ENCODE measurements around the gene EIF5A. TPM values are rescaled to one million over a fixed set of nuclear protein-coding genes. Genes with fewer than 3 reads are reported as not detected.

EIF5A gene
- polyA plus RNA-seq, 3 donors = 465 to 511 (median 485) TPM

GRCh38 chr17:7283471-7284216 lies 23.8 kb upstream of the EIF5A start:
- Histone ChIP-seq H4K20me1 (ENCODE audit: insufficient read depth, low read length) (no peaks in the 10 kb centered on the region), H3K27ac (ENCODE audit: low read depth in 1 of 2, low read length in 2 of 2) (no peak overlapping the region), H3K4me2 (replicated peaks; ENCODE audit: extremely low read depth, low read length, poor library complexity, severe bottlenecking) (no peak overlapping the region), H3K4me3 (replicated peaks in 1 of 3; ENCODE audit: low read depth in 2 of 3, low read length in 3 of 3) (no peak overlapping the region), H3K79me2 (ENCODE audit: insufficient read depth, low read length) (no peaks in the 10 kb centered on the region), H2AFZ (ENCODE audit: insufficient read depth, low read depth, low read length, poor library complexity, severe bottlenecking) (no peak overlapping the region), H3K9ac (ENCODE audit: insufficient read depth, low read length, poor library complexity, severe bottlenecking) (no peak overlapping the region), H3K9me3 (replicated peaks in 1 of 2; ENCODE audit: control insufficient read depth in 1 of 2, insufficient read depth in 1 of 2, low read length in 2 of 2) (no peaks in the 10 kb centered on the region), H3K36me3 (replicated peaks in 1 of 2; ENCODE audit: control insufficient read depth in 1 of 2, insufficient read depth in 2 of 2, low read length in 2 of 2) (no peaks in the 10 kb centered on the region), H3K27me3 (ENCODE audit: control insufficient read depth in 2 of 2, insufficient read depth in 2 of 2, low read length in 2 of 2) (peaks cover 13 to 60% of the 10 kb centered on the region in 2 donors), H3K4me1 (ENCODE audit: control insufficient read depth in 1 of 2, insufficient read depth in 2 of 2, low read length in 2 of 2) (peaks cover 27 to 28% of the 10 kb centered on the region in 2 donors)
- Mint-ChIP-seq H3K4me3 (peak overlapping the region in 1 of 2 donors; percentile 82), H3K9me3 (peaks cover 0 to 15% (median 2%) of the 10 kb centered on the region in 7 donors), H3K27ac (peak overlapping the region in 2 of 7 donors; percentile 7 to 35), H3K4me1 (peaks cover 30% of the 10 kb centered on the region), H3K27me3 (ENCODE audit: low read depth in 3 of 3) (peaks cover 62 to 88% (median 66%) of the 10 kb centered on the region in 3 donors), H3K36me3 (peaks cover 0 to 5% of the 10 kb centered on the region in 2 donors)
- WGBS (ENCODE audit: insufficient coverage) = 98% methylated on average over 11 of the region's 18 CpGs
- intact Hi-C loops (cut with micrococcal nuclease) = loop anchor here in 1 of 2 donors (5.0 kb wide), 1 partner anchor 59 kb away; no protein-coding TSS in a partner anchor
- TF ChIP-seq CTCF (IDR thresholded peaks at IDR 0.05) = no peak
- no peak for DNase-seq

GRCh38 chr17:7284911-7285310 lies 22.5 kb upstream of the EIF5A start:
- Histone ChIP-seq H3K27me3 (ENCODE audit: control insufficient read depth in 2 of 2, insufficient read depth in 2 of 2, low read length in 2 of 2) (peaks cover 13 to 56% of the 10 kb centered on the region in 2 donors), H3K27ac (ENCODE audit: low read depth in 1 of 2, low read length in 2 of 2) (no peak overlapping the region), H4K20me1 (ENCODE audit: insufficient read depth, low read length) (no peaks in the 10 kb centered on the region), H3K36me3 (replicated peaks in 1 of 2; ENCODE audit: control insufficient read depth in 1 of 2, insufficient read depth in 2 of 2, low read length in 2 of 2) (no peaks in the 10 kb centered on the region), H2AFZ (ENCODE audit: insufficient read depth, low read depth, low read length, poor library complexity, severe bottlenecking) (no peak overlapping the region), H3K4me1 (ENCODE audit: control insufficient read depth in 1 of 2, insufficient read depth in 2 of 2, low read length in 2 of 2) (peaks cover 27 to 28% of the 10 kb centered on the region in 2 donors), H3K9me3 (replicated peaks in 1 of 2; ENCODE audit: control insufficient read depth in 1 of 2, insufficient read depth in 1 of 2, low read length in 2 of 2) (no peaks in the 10 kb centered on the region), H3K4me2 (replicated peaks; ENCODE audit: extremely low read depth, low read length, poor library complexity, severe bottlenecking) (no peak overlapping the region), H3K79me2 (ENCODE audit: insufficient read depth, low read length) (no peaks in the 10 kb centered on the region), H3K4me3 (replicated peaks in 1 of 3; ENCODE audit: low read depth in 2 of 3, low read length in 3 of 3) (no peak overlapping the region), H3K9ac (ENCODE audit: insufficient read depth, low read length, poor library complexity, severe bottlenecking) (no peak overlapping the region)
- no peak for DNase-seq
- H3K4me3 Mint-ChIP-seq = no peak overlapping the region
- no peak for TF ChIP-seq CTCF (IDR thresholded peaks at IDR 0.05)
- H3K27me3 Mint-ChIP-seq (ENCODE audit: low read depth in 3 of 3) = peaks cover 60 to 84% (median 69%) of the 10 kb centered on the region in 3 donors
- WGBS (ENCODE audit: insufficient coverage) = 99% methylated on average over 13 of the region's 16 CpGs
- H3K4me1 Mint-ChIP-seq = peaks cover 30% of the 10 kb centered on the region
- no peak overlapping the region for H3K27ac Mint-ChIP-seq
- peaks cover 0 to 15% (median 2%) of the 10 kb centered on the region in 7 donors for H3K9me3 Mint-ChIP-seq
- intact Hi-C loops (cut with micrococcal nuclease) = loop anchor here in 1 of 2 donors (5.0 kb wide), 1 partner anchor 57 kb away; no protein-coding TSS in a partner anchor
- H3K36me3 Mint-ChIP-seq = peaks cover 0 to 5% of the 10 kb centered on the region in 2 donors

Data from CD14-positive monocyte (primary cell).